Endometrium (tissue), 2 donors: Measurements from ENCODE around the gene NDUFB11.
"Not testable (repeated sequence)": the region's sequence is repeated elsewhere in the genome, so short reads cannot be mapped to it uniquely, and the experiment has no call there.

Experiments used
- FAIRE-seq: peaks from 2 replicates; lab custom pipeline; 2012; peaks lifted over from hg19 to GRCh38; lab: Jason Lieb, UNC
- donor health status: control.
- donor health status: control.

Gene NDUFB11

DNA sequence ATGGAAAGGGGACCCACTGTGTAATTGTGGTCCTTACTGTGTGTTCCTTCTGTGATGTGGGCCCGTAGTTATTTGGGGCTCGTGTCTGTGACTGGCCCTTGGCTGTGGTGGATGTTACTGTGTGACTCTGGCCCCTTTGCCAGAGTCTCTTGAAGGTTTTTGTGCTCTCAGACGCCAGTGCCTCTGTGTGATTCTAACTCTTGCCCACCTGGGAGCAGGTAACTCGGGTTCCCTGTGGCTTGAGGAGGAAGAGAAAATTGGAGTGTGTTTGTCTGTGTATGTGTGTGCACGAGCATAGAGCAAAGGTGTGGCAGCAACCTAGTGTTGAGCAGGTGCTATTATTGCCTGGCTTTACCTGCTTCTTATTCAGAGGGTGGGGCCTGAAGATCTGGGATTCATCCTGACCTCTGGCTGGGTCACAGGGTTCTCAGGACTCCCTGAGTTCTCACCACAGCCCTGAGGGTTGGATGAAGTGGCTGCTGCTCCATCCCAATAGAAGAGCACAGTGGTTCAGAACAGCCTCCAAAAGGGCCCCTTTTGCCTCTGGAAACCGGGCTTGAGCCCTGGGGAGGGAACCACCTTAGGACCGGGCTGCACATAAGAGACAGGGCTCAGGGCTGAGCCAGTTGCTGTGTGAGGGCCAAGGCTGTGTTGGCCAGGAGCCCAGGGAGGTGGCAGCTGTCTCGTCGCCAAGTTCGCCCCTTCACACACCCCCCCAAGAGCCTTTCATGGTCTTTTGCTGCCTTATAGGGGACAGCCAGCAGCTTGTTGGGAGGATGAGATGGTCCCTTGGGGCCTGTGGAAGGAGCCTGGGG, 1.8 kb upstream of the NDUFB11 start:
- FAIRE-seq, result no peak

DNA sequence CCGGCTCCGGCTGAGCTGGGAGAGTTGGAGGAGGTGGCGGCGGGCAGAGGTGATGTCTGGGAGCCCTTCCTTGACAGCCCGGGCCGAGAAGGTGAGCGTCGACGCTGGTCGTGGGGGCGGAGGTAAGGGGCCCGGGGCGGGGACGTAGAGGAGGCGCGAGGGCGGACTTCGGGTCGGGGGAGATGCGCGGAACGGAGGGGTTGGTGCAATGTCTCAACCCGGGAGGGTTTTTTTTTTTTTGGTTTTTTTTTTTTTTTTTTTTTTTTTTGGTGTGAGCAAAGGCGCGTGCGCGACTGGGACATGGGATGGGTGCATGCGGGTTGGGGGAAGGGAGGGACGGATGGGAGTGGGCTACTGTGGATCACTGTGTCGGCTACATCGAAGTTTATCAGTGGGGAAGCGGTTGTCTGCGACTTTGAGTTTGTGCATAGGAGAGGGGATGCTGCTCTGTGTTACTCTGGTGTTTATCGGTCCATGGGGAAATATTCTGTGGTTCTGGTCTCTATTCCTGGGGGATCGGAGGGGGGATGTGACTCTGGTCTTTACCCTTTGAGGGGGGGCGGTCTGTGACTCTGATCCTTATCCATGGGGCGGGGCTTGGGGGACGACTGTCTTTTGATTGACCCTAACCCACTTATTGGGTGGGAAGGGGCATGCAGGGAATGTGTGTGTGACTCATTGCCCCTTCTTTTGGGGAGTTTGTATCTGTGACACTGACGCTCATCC, 1.1 kb upstream of the NDUFB11 start:
- FAIRE-seq, result no peak

DNA sequence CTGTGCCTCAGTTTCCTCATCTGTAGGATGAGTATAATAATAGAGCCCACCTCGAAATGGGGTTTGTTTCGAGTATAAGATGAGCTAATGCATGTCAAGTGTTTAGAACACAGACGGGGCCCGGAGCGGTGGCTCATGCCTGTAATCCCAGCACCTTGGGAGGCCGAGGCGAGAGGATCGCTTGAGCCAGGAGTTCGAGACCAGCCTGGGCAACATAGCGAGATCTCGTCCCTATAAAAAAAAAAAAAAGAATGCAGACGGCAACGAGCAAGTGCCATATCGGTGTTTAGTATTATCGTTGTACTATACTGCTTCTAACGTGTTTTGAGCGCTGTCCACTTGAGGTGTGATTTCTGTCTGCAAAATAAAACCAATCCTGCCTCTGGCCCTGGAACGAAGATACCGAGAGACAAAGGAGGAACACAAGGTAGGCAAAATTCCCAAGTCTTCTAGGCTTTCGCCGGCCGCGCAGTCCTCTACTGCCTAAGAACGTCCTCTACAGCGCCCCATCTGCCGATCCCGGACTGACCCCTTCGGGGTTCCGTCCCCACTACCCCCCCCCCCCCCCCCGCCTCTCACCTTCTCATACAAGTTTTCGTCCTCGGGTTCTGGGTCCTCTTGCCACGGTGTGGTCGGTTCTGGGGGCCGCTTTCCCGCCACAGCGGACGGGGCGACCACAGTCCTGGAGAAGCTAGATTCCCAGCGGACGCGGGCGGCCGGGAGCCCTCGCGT, 442 bp downstream of the NDUFB11 start:
- FAIRE-seq, result no peak

DNA sequence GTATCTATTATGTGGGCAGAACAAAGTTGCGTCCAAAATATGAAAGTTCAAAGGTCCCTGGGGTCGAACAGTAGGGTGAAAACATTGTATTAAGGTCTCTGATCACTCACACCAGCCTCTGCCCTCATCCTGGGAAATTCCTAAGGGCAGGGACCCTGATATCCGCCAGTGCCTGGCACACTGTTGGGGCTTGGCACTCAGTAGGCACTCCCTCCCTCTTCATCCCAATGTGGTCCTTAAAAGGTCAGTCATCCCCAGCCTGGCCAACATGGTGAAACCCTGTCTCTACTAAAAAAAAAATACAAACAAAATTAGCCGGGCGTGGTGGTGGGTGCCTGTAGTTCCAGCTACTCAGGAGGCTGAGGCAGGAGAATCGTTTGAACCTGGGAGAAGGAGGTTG, 6.3 kb downstream of the NDUFB11 start:
- FAIRE-seq, result no peak

DNA sequence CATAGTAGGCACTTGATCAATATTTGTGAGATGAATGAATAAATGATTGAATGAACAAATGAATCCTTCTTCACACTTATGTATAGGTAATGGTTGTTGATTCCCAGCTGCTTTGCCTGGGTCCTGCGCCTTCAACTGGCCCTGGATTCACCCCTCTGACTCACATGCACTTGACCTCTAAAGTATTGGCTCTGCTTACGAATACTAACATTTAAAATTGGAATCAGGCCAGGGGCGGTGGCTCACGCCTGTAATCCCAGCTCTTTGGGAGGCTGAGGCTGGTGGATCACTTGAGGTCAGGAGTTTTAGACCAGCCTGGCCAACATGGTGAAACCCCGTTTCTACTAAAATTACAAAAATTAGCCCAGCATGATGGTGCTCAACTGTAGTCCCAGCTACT, 8.9 kb downstream of the NDUFB11 start:
- not testable (repeated sequence) for FAIRE-seq

DNA sequence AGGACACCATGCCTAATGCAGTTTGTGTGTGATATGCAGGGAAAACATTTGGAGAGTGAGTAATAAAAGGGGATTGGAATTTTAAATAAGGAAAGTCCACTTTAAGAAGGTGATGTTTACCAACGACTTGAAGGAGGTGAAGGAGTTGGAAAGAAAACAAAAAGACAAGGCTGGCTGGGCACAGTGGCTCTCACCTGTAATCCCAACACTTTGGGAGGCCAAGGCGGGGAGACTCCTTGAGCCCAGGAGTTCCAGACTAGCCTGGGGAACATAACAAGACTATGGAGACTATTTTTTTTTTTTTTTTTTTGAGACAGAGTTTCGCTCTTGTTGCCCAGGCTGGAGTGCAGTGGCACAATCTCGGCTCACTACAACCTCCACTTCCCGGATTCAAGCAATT, 11.0 kb downstream of the NDUFB11 start:
- no peak for FAIRE-seq

DNA sequence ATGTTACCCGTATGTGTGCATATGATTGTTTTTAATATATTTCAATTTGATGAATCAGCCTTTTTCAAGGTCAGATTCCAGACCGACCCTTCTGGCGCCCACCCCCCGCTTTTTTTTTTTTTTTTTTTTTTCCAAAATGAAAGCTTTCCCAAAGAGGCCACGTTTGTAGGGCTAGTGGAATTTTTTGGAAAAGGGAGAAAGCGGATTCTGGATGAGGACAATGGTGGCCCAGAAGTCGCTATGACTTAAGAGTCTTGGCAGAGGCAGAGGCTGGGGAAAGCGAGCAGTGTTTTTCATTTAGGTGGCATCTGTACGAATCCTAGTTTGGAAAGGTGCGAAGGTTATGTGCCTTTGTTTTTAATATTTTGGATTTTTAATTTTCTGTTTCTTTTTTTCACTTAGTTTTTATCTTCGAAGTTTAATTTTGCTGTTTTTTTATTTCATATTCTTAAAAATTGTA, 14.6 kb downstream of the NDUFB11 start:
- no peak for FAIRE-seq

DNA sequence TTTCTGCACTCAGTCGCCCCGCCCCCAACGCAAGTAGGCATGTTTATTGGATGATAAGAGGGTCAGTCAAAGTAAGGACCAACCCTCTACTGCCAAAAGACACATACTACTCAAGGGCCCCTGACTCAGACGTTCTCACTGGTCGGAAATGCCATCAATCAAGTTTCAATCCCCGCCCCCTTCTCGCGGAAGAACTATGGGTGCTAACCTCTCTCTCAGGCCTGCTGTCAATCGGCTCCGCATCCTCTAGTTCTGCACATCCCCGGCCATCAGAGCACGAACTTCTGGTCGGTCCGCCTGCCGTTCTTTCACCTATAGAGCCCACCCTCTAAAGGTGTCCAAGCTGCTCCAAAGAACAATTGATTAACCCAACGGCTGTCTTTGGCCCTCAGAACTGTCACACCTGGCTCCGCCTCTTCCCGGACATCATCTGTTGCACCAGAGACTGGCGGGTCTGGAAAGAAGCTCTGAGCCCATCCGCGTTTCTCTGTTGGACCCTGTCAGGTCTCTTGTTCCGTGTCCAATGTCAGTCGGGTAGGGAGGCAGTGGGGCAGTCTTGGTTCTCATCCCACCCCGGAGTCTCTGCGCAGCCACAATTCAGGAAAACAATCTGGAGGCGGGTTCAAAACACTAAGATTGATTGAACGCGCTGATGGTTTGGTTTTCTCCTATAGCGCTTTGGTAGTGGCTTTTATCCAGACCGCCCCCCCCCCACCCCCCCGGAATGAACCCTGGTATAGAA, 15.2 kb downstream of the NDUFB11 start:
- FAIRE-seq, result peak; percentile 91

DNA sequence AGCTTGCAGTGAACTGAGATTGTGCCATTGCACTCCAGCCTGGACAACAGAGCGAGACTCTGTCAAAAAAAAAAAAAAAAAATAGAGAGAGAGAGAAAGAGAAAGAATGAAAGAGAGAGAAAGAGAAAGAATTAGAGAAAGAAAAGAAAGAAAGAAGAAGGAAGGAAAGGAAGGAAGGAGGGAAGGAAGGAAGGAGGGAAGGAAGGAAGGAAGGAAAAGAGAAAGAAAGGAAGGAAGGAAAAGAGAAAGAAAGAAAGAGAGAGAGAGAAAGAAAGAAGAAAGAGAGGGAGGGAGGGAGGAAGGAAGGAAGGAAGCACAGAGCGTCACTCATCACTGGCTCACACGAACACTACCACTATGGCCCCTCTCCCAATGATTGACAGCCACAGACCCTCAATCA, 20.0 kb downstream of the NDUFB11 start:
- not testable (repeated sequence) for FAIRE-seq

DNA sequence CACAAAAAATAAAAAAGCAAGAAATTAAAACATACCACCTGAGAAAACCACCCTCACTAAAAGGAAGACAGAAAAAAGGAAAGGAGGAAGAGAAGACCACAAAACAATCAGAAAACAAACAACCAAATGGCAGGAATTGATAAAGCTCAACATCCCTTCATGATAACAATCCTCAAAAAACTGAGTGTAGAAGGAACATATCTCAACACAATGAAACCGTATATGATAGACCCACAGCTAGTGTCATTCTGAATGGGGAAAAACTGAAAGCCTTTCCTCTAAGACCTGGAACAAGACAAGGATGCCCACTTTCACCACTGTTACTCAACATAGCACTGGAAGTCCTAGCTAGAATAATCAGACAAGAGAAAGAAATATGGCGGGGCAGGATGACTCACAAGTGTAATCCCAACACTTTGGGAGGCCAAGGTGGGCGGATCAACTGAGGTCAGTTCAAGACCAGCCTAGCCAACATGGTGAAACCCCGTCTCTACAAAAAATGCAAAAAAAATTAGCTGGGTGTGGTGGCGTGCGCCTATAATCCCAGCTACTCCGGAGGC, 27.9 kb downstream of the NDUFB11 start:
- not testable (repeated sequence) for FAIRE-seq

DNA sequence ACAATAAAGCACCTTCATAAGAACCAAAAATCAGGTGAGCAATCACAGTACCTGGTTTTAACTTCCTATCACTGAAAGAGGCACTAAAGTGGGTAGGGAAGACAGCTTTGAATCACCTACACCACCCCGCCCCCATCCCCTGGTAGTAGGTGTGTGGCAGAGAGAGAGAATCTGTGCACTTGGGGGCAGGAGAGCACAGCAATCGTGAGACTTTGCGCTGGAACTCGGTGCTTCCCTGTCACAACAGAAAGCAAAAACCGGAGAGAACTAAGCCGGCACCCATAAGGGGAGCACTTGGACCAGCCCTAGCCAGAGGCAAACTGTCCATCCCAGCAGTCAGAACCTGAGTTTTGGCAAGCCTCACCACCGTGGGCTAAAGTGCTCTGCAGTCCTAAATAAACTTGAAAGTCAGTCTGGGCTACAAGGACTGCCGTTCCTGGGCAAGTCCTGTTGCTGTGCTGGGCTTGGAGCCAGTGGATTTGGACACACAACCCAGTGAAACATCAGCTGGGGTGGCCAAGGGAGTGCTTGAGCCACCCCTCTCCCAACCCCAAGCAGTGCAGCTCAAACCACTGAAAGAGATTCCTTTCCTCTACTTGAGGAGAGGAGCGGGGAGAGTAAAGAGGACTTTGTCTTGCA, 32.1 kb downstream of the NDUFB11 start:
- no peak for FAIRE-seq

DNA sequence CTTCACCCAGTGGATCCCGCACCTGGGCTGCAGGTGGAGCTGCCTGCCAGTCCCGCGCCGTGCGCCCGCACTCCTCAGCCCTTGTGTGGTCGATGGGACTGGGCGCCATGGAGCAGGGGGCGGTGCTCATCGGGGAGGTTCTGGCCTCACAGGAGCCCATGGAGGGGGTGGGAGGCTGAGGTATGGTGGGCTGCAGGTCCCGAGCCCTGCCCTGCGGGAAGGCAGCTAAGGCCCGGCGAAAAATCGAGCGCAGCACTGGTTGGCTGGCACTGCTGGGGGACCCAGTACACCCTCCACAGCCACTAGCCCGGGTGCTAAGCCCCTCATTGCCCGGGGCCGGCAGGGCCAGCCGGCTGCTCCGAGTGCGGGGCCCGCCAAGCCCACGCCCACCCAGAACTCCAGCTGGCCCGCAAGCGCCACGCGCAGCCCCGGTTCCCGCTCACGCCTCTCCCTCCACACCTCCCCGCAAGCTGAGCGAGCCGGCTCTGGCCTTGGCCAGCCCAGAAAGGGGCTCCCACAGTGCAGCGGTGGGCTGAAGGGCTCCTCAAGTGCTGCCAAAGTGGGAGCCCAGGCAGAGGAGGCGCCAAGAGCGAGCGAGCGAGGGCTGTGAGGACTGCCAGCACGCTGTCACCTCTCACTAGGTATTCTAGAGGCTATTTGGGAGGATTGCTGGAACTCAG, 33.4 kb downstream of the NDUFB11 start:
- not testable (repeated sequence) for FAIRE-seq

DNA sequence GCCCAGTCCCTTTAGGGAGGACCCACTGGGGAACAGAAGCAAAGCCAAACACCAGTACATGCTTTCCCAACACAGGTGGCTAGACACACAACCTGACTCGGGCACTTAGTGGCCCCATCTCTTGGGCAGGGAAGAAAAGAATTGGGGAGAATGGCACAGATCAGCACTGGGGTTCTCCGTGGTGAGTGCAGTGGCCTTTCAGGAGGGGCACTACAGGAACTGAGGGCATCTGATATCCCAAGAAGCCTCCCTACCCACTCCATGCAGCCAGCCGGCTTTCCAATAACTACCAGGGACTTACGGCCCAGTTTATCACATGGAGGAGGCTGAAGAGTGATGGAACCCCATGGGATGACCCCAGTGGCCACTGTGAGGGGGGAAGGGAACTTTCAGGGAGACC, 43.3 kb downstream of the NDUFB11 start:
- FAIRE-seq, result no peak

DNA sequence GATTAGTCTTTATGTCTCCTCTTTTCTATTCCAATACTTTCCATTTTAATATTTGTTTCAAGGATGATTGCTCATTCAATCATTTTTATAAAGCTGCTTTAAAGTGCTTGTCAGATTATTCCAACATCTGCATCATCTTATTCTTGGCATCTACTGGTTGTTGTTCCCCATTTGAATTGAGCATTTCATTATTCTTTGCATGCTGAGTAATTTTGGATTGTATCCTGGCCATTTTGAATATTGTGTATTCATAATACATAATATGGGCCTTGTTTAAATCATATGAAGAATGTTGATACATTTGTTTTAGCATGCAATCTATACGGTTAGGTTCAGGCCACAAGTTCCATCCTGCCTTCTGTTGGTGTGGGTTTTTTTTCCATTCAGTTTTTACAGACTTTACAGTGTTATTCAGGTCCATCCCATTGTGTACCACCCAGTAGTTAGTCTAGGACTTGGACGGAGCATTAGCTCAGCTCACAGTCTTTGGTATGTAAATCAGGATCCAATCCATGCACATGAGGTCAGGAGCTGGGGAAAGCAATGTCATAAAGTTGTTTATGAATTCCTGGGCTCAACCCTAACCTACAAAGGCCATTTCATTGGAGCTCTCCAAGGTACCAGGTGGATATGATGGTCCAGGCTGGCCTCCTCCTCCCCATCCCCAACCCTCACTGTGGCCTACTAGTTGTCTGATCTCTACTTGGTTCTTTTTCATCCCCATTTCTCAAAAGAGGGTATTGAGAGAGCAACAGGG, 46.0 kb downstream of the NDUFB11 start:
- no peak for FAIRE-seq

DNA sequence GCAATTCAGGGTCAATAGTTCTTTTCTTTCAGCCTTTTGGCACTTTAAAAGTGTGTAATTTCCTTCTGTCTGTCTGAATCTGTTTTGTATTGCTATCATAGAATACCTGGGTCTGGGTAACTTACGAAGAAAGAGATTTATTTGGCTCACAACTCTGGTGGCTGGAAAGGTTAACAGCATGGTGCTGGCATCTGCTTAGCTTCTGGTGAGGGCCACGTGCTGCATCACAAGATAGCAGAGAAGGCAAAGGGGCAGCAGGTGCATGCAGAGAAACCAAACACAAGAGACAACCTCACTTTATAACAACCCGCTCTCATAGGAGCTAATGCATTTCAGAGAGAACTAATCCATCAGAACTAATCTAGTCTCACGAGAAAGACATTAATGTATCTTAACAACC, 47.5 kb downstream of the NDUFB11 start:
- FAIRE-seq, result no peak

DNA sequence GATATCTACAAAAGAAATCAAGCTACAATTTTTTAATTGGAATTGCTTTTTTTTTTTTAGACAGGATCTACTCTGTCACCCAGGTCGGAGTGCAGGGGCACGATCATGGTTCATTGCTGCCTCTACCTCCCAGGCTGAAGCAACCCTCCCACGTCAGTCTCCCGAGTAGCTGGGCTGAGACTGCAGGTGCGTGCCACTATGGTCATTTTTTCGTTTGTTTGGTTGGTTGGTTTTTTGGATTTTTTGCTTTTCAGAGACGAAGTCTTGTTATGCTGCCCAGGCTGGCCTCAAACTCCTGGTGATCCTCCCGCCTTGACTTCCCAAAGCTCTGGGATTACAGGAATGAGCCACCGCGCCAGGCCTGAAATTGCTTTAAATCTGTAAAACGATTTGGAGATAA, 50.6 kb downstream of the NDUFB11 start:
- no peak for FAIRE-seq

DNA sequence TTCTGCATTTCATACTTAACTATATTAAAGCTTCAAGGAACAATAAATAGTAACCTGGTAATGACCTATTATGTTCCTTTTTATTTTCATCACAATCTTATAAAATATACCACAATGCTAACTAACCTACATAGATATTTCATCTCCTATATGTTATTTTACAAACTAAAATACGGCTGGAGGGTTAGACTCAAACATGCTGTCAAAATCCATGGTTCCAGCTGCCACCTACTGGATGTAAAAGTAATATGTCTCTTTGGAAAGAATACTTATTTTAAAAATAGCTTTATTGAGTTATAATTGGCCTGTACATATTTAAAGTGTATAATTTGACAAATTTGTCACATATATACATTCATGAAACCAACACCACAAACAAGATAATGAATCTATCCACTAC, 51.3 kb downstream of the NDUFB11 start:
- peak; percentile 90 for FAIRE-seq
